Thyroid gland (tissue), 4 donors: ENCODE results near the gene TSEN34. TPM values are rescaled to one million over a fixed set of nuclear protein-coding genes. Genes with fewer than 3 reads are reported as not detected.

Source experiments
- DNase-seq, 2 donors: peaks; one replicate each; pipeline ENCODE4 v3.0.0-alpha.2; 2019
- H3K27ac ChIP-seq, 3 donors: fragments of 200-600 bp; sonication (generic); 1 replicate in 2 of 3; 2 replicates in 1 of 3; pipeline ENCODE4 v1.5.1; 2016 to 2019; ENCODE audit warnings: mild to moderate bottlenecking in 1 of 3, moderate library complexity in 1 of 3
- H3K27me3 ChIP-seq: fragments of 200-600 bp; sonication (generic); one replicate; pipeline ENCODE4 v1.5.1; 2019
- H3K36me3 ChIP-seq, 2 donors: fragments of 200-600 bp; sonication (generic); one replicate each; pipeline ENCODE4 v1.5.1; 2016 to 2019
- H3K4me1 ChIP-seq, 2 donors: fragments of 200-600 bp; sonication (generic); one replicate each; pipeline ENCODE4 v1.5.1; 2017 to 2019
- H3K4me3 ChIP-seq, 3 donors: fragments of 200-600 bp; sonication (generic); replicated peaks in 1 of 3; 1 replicate in 2 of 3; 2 replicates in 1 of 3; pipeline ENCODE4 v1.5.1; 2016; ENCODE audit warnings: mild to moderate bottlenecking in 1 of 3
- H3K9me3 ChIP-seq: fragments of 200-600 bp; sonication (generic); one replicate; pipeline ENCODE4 v1.5.1; 2017
- CTCF ChIP-seq, 6 experiments: fragments of 200-600 bp in 3 of 6; fragments of 450-650 bp in 3 of 6; sonication (generic) in 3 of 6; IDR thresholded peaks; one replicate each; pipeline ENCODE4 v1.5.1; 2016 to 2019; ENCODE audit warnings: antibody characterized with exemption in 6 of 6, mild to moderate bottlenecking in 2 of 6, inconsistent platforms in 1 of 6, moderate library complexity in 1 of 6
- POLR2A ChIP-seq, 2 donors: fragments of 450-650 bp; IDR thresholded peaks; one replicate each; pipeline ENCODE4 v1.6.1; 2017; ENCODE audit warnings: antibody characterized with exemption in 2 of 2, mild to moderate bottlenecking in 2 of 2, moderate library complexity in 1 of 2
- WGBS, 2 donors: methylation state at CpG; one replicate each; pipeline ENCODE4 v1.1.5; 2017; 5-methylcytosine and 5-hydroxymethylcytosine counted together
- intact Hi-C: fragments of 100-400 bp; cut with DNase I; formaldehyde crosslinking; loops from one replicate; pipeline ENCODE4 v1.15.1; 2023
- total RNA-seq, 4 donors: library from RNA; depleted of rRNA; stranded (reverse); fragments of >200 nt; gene quantifications; one replicate each; pipeline ENCODE4 v1.2.3, GENCODE V29; 2016

TSEN34 gene
- total RNA-seq, 4 donors from 2014 or later: 58.1 to 102 (median 82.0) TPM

DNA sequence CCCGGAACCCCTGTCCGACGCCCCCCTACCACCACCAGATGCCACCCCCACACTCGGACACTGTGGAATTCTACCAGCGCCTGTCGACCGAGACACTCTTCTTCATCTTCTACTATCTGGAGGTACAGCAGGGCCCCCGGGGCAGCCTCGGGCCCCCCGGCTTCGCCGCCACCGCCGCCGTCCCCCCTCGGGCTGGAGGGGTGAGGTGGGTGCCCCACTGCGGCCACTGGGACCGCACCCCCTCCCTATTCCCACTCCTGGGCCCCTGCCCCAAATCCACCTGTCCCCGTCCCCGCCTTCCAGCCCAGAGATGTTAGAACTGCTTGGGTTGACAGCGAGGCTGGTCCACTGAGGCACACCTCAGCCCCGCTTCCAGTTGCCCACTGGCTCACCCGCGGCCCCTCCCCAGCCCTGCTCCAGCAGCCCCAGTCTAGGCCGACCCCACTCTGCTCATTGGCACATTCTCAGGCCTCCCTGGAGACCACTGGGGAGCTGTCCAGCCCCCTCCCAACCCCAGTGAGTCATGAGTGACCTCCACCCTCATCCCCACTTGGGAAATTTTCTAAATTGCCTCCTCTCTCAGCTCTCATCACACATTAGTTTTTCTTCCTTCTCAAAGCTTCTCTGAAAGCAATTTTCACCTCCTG lies 38.1 kb upstream of the TSEN34 start:
- Histone ChIP-seq H3K4me3 (no peak overlapping the region), H3K36me3 (peaks cover 84 to 91% of the 10 kb centered on the region in 2 donors), H3K9me3 (no peaks in the 10 kb centered on the region), H3K4me1 (no peaks in the 10 kb centered on the region), H3K27ac (no peak overlapping the region), H3K27me3 (no peaks in the 10 kb centered on the region)
- 84 to 92% methylated on average over 24 to 25 of the region's 25 CpGs for WGBS, 2 donors
- intact Hi-C loops: no loop called here
- TF ChIP-seq CTCF (IDR thresholded peaks at IDR 0.05): no peak
- TF ChIP-seq POLR2A (IDR thresholded peaks at IDR 0.05): no peak
- DNase-seq: no peak

DNA sequence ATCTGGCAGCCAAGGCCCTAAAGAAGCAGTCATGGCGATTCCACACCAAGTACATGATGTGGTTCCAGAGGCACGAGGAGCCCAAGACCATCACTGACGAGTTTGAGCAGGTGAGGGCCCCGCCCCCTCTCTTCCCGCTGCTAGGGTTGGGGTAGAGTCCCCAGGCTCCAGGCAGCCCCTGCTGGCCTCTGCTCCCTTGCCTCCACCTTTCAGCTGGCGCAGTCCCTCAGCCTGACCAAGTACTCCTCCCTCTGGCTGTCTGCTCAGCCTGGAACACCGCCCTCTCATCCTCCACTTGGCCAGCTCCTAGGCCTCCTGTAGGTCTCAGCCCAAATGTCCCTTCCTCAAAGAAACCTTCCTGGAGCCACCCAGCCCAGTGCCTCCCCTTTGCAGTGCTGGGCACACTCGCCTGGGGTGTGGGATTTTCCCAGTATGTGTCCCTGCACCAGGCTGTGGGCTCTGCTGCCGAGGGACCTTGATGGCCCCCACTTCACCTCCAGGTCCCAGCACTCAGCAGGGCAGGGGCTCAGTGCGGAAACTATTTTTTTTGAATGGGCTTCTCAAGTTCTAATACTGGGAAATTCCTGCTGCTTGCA lies 37.3 kb upstream of the TSEN34 start:
- Histone ChIP-seq H3K9me3 (no peaks in the 10 kb centered on the region), H3K27me3 (no peaks in the 10 kb centered on the region), H3K36me3 (peaks cover 79 to 83% of the 10 kb centered on the region in 2 donors), H3K4me3 (no peak overlapping the region), H3K4me1 (peaks cover 7 to 8% of the 10 kb centered on the region in 2 donors), H3K27ac (no peak overlapping the region)
- WGBS, 2 donors: 83 to 95% methylated on average over 9 to 10 of the region's 10 CpGs
- intact Hi-C loops: no loop called here
- no peak for DNase-seq
- TF ChIP-seq CTCF (IDR thresholded peaks at IDR 0.05) (no peak), POLR2A (IDR thresholded peaks at IDR 0.05) (no peak)

- TF ChIP-seq CTCF (IDR thresholded peaks at IDR 0.05): no peak
- TF ChIP-seq POLR2A (IDR thresholded peaks at IDR 0.05): no peak
- H3K9me3 ChIP-seq: no peaks in the 10 kb centered on the region
- peaks cover 69 to 74% of the 10 kb centered on the region in 2 donors for H3K36me3 ChIP-seq
- H3K4me1 ChIP-seq: peaks cover 10% of the 10 kb centered on the region in 2 donors
- intact Hi-C loops: no loop called here
- no peak for DNase-seq
- no peaks in the 10 kb centered on the region for H3K27me3 ChIP-seq
- 74 to 78% methylated on average over 18 of the region's 18 CpGs for WGBS, 2 donors
- H3K4me3 ChIP-seq: no peak overlapping the region
- no peak overlapping the region for H3K27ac ChIP-seq
Measured at GRCh38 chr19:54154603-54155345, 36.3 kb upstream of the TSEN34 start.

DNA sequence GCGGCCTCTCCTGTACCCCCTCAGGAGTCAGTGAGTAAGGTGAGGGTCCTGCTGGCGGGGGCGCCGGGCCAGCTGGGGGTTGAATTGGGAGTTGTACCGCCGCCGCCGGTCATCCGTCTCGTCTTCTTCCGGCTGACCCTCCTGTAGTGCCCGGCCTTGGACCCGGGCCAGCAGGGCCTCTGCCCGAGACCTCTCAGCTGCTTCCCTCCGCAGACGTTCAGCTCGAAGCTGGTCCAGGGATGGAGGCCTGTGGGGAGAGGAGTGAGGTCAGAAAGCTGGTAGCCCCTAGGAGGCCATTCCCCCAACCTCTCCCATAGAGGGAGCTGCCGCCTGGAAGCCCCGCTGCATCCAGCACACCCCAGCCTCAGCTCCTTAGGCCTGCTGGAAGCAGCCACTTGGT lies 35.4 kb upstream of the TSEN34 start:
- intact Hi-C loops: no loop called here
- H3K9me3 ChIP-seq: no peaks in the 10 kb centered on the region

More for the DNA sequence above, 35.4 kb upstream of the TSEN34 start:
- peak in 1 of 2 donors; percentile 14 for TF ChIP-seq POLR2A (IDR thresholded peaks at IDR 0.05)
- no peak for TF ChIP-seq CTCF (IDR thresholded peaks at IDR 0.05)
- Histone ChIP-seq H3K27ac (no peak overlapping the region), H3K36me3 (peaks cover 62 to 64% of the 10 kb centered on the region in 2 donors), H3K4me3 (no peak overlapping the region), H3K27me3 (no peaks in the 10 kb centered on the region), H3K4me1 (peaks cover 16% of the 10 kb centered on the region in 2 donors)
- DNase-seq: no peak
- WGBS, 2 donors: 62 to 76% methylated on average over 8 to 18 of the region's 19 CpGs
